ENCODE data around the gene KRT76. TPM values are rescaled to one million over a fixed set of nuclear protein-coding genes. Genes with fewer than 3 reads are reported as not detected.
A peak's percentile ranks its signal among the peaks of the same experiment; 100 is the strongest.

Gene KRT76
- total RNA-seq, 1 donor from 2014 or later = not detected

- no peak overlapping the region for H3K4me3 ChIP-seq (ENCODE audit: low read depth, low read length)
- peaks cover 6% of the 10 kb centered on the region for H3K27me3 ChIP-seq (ENCODE audit: control insufficient read depth, insufficient read depth, low read length)
- TF ChIP-seq CTCF (IDR thresholded peaks at IDR 0.05; ENCODE audit: insufficient read depth, low read length, severe bottlenecking) = no peak
- FAIRE-seq (no peak), DNase-seq (ENCODE audit: low read depth) (no peak)
- H3K36me3 ChIP-seq (ENCODE audit: control insufficient read depth, insufficient read depth, low read length) = no peaks in the 10 kb centered on the region
Measured at GRCh38 chr12:52742196-52742580, 35.0 kb downstream of the KRT76 start.

GRCh38 chr12:52741375-52742195 is 35.6 kb downstream of the KRT76 start:
- Histone ChIP-seq H3K4me3 (ENCODE audit: low read depth, low read length) (no peak overlapping the region), H3K27me3 (ENCODE audit: control insufficient read depth, insufficient read depth, low read length) (peaks cover 6% of the 10 kb centered on the region), H3K36me3 (ENCODE audit: control insufficient read depth, insufficient read depth, low read length) (no peaks in the 10 kb centered on the region)
- DNase-seq (ENCODE audit: low read depth) (peak; percentile 55), FAIRE-seq (no peak)
- TF ChIP-seq CTCF (IDR thresholded peaks at IDR 0.05; ENCODE audit: insufficient read depth, low read length, severe bottlenecking) = no peak

- TF ChIP-seq CTCF (IDR thresholded peaks at IDR 0.05; ENCODE audit: insufficient read depth, low read length, severe bottlenecking) = no peak
- Histone ChIP-seq H3K4me3 (ENCODE audit: low read depth, low read length) (no peak overlapping the region), H3K27me3 (ENCODE audit: control insufficient read depth, insufficient read depth, low read length) (peaks cover 10% of the 10 kb centered on the region), H3K36me3 (ENCODE audit: control insufficient read depth, insufficient read depth, low read length) (no peaks in the 10 kb centered on the region)
- DNase-seq (ENCODE audit: low read depth) = peak; percentile 85
- no peak for FAIRE-seq
Measured at GRCh38 chr12:52740584-52740983, 36.6 kb downstream of the KRT76 start.

GRCh38 chr12:52739963-52740362 is 37.2 kb downstream of the KRT76 start:
- FAIRE-seq = no peak
- peaks cover 12% of the 10 kb centered on the region for H3K27me3 ChIP-seq (ENCODE audit: control insufficient read depth, insufficient read depth, low read length)
- DNase-seq (ENCODE audit: low read depth) = peak; percentile 75
- no peak for TF ChIP-seq CTCF (IDR thresholded peaks at IDR 0.05; ENCODE audit: insufficient read depth, low read length, severe bottlenecking)
- H3K36me3 ChIP-seq (ENCODE audit: control insufficient read depth, insufficient read depth, low read length) = no peaks in the 10 kb centered on the region
- no peak overlapping the region for H3K4me3 ChIP-seq (ENCODE audit: low read depth, low read length)

- Histone ChIP-seq H3K36me3 (ENCODE audit: control insufficient read depth, insufficient read depth, low read length) (no peaks in the 10 kb centered on the region), H3K27me3 (ENCODE audit: control insufficient read depth, insufficient read depth, low read length) (peaks cover 6% of the 10 kb centered on the region), H3K4me3 (ENCODE audit: low read depth, low read length) (no peak overlapping the region)
- TF ChIP-seq CTCF (IDR thresholded peaks at IDR 0.05; ENCODE audit: insufficient read depth, low read length, severe bottlenecking) = no peak
- no peak for DNase-seq (ENCODE audit: low read depth)
- FAIRE-seq = no peak
Measured at GRCh38 chr12:52735816-52736632, 41.1 kb downstream of the KRT76 start.

Measured in bronchial epithelial cell (primary cell).